Activated CD8-positive, alpha-beta memory T cell treated with anti-CD3 and anti-CD28 coated beads, Interleukin-2, amount 50 U/mL, for 24 hours (primary cell): ENCODE data around the gene OR3A2.
"Not testable (repeated sequence)": the region's sequence is repeated elsewhere in the genome, so short reads cannot be mapped to it uniquely, and the experiment has no call there.

Experiments
- DNase-seq: peaks from one replicate; pipeline ENCODE4 v3.0.0-alpha.2; 2020; ENCODE audit errors: extremely low read depth

Gene OR3A2

DNA sequence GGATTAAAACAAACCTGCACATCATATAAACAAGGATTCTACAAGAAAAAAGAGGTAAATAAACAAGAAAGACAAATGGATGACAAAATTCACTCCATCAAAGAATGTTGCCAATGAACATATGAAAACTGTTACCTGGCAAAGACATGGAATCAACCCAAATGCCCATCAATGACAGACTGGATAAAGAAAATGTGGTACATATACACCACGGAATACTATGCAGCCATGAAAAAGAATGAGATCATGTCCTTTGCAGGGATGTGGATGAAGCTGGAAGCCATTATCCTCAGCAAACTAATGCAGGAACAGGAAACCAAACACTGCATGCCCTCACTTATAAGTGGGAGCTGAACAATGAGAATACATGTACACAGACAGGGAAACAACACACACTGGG is 92.6 kb downstream of the OR3A2 start:
- DNase-seq, result not testable (repeated sequence)

DNA sequence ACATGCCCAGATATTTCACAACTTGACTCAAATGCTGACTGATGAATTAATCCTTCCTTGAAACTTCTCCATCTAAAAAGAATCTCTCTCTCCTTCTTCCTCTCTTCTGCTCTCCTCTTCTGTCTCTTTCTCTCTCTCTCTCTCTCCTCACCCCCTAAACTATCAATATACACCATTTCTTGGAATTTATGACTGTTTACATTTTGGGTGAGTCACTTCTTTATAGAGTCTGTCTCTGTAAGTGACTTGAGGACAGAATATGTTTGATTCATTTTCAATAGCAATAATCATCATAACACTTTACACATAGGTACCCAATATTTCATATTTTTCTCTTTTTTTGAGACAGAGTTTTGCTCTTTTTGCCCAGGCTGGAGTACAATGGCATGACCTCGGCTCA is 103.2 kb downstream of the OR3A2 start:
- DNase-seq, result no peak

DNA sequence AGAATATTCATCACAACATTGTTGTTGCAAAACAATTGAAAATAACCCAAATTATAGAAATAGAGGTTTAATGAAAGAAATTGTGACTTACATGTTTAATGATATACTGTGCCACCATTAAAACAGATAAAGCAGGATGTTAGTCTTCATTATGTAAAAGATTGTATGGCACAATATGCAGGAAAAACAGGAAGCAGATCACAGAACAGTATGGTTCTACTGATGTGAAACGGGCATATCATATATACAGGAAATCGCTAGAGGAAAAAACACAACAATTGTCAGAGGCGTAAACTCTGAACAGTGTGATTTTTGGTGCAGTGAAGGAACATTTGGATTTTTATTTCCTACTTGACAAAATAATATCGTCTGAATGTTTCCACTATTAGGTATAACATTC is 110.0 kb downstream of the OR3A2 start:
- DNase-seq, result no peak

GRCh38 chr17:3271072-3271848 is 114.8 kb downstream of the OR3A2 start:
- DNase-seq, result no peak

DNA sequence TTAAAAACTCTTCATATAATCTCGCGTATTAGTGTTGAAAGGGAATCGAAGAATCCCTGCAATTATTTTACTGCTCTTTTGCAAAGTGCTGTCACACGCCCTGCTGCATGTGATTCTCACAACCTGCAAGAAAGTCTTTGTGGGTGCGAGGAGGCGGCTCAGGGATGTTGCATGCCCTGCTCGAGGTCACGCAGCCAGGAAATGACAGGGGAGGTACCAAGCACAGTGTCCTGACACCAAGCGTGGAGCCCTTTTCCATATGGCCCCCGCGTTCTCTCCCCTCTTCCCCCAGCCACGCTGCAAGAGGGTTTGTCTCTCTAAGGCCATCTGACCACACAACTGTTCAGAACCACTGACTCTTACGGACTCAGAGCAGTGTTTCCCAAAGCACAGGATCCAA is 125.5 kb downstream of the OR3A2 start:
- DNase-seq, result no peak

- no peak for DNase-seq
These were observed 125.9 kb downstream of the OR3A2 start for GRCh38 chr17:3260163-3260562.

GRCh38 chr17:3256575-3256974 is 129.5 kb downstream of the OR3A2 start:
- no peak for DNase-seq

DNA sequence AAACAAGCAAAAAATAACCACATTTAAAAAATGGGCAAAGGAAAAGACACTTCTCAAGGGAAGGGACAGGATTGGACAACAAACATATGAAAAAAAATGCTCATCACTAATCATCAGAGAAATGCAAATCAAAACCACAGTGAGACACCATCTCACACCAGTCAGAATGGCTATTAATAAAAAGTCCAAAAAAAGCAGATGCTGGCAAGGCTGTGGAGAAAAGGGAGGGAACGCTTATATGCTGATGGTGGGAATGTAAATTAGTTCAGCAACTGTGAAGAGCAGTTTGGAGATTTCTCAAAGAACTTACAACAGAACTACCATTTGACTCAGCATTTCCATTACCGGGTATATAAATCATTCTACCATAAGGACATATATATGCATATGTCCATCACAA is 137.1 kb downstream of the OR3A2 start:
- not testable (repeated sequence) for DNase-seq

DNA sequence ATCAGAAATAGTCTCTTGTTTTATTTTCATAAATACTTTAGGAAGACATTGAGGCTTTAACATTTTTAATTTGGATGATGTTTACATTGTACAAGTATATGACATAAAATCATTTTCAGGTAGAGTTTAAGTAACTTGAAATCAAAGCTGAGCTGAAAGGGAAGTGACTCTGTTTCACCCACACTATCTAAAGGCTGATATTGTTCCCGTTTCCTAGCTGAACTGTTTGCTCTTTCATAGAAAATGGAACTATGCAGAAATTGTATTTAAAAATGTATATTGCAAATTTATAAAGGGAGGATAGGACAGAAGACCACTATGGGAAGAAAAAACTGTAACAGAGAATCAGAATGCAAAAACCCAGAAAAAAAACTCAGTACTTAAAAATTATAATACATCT is 141.3 kb downstream of the OR3A2 start:
- not testable (repeated sequence) for DNase-seq

GRCh38 chr17:3241044-3241443 is 145.1 kb downstream of the OR3A2 start:
- DNase-seq, result not testable (repeated sequence)

GRCh38 chr17:3238685-3239084 is 147.4 kb downstream of the OR3A2 start:
- not testable (repeated sequence) for DNase-seq

- not testable (repeated sequence) for DNase-seq
These were observed 153.8 kb downstream of the OR3A2 start for GRCh38 chr17:3232300-3232699.
